Common myeloid progenitor, CD34-positive (primary cell): ENCODE measurements around the gene STK32C.

Source experiments
- CTCF ChIA-PET: fragments of 350-600 bp; sonication (Branson Sonifier 250); formaldehyde crosslinking; loops from one replicate; lab custom pipeline; 2021; ENCODE audit warnings: antibody characterized with exemption; lab: Charles Lee
- POLR2A ChIA-PET: fragments of 350-600 bp; sonication (Branson Sonifier 250); formaldehyde crosslinking; loops from one replicate; lab custom pipeline; 2021; ENCODE audit warnings: antibody characterized with exemption; lab: Charles Lee
- DNase-seq, 3 donors: peaks; one replicate each; pipeline versions ENCODE4 v3.0.0 to v3.0.0-alpha.2; 2013
- H3K27ac ChIP-seq, 2 experiments: 1 replicate in 1 of 2; 2 replicates in 1 of 2; pipeline ENCODE4 v1.7.0; 2013; ENCODE audit warnings: inconsistent platforms in 2 of 2, low read length in 2 of 2, mild to moderate bottlenecking in 2 of 2, low read depth in 1 of 2, moderate library complexity in 1 of 2; ENCODE audit not compliant: severe bottlenecking in 2 of 2, insufficient read depth in 1 of 2, poor library complexity in 1 of 2
- H3K27me3 ChIP-seq, 5 experiments: replicated peaks in 2 of 5; 1 replicate in 3 of 5; 2 replicates in 2 of 5; pipeline versions ENCODE4 v1.6.1 to v1.7.0; 2013; ENCODE audit warnings: low read length in 4 of 5, mild to moderate bottlenecking in 2 of 5, moderate library complexity in 2 of 5, inconsistent platforms in 1 of 5; ENCODE audit not compliant: insufficient read depth in 5 of 5, control insufficient read depth in 4 of 5
- H3K36me3 ChIP-seq, 4 experiments: 1 replicate in 2 of 4; 2 replicates in 2 of 4; pipeline versions ENCODE4 v1.6.1 to v1.7.0; 2013; ENCODE audit warnings: low read length in 3 of 4, control low read depth in 1 of 4, mild to moderate bottlenecking in 1 of 4; ENCODE audit not compliant: control insufficient read depth in 4 of 4, insufficient read depth in 4 of 4
- H3K4me1 ChIP-seq, 4 experiments: 1 replicate in 3 of 4; 2 replicates in 1 of 4; pipeline versions ENCODE4 v1.6.1 to v1.7.1; 2013; ENCODE audit warnings: low read length in 3 of 4, mild to moderate bottlenecking in 3 of 4, control low read depth in 1 of 4, inconsistent platforms in 1 of 4, moderate library complexity in 1 of 4; ENCODE audit not compliant: control insufficient read depth in 4 of 4, insufficient read depth in 4 of 4; ENCODE audit errors: control extremely low read depth in 1 of 4
- H3K4me3 ChIP-seq, 7 experiments: 1 replicate in 4 of 7; 2 replicates in 3 of 7; pipeline versions ENCODE4 v1.5.1 to v1.7.0; 2013; ENCODE audit warnings: mild to moderate bottlenecking in 7 of 7, low read length in 6 of 7, moderate library complexity in 6 of 7, inconsistent platforms in 2 of 7, low read depth in 2 of 7, control low read depth in 1 of 7; ENCODE audit not compliant: insufficient read depth in 4 of 7, control insufficient read depth in 1 of 7; ENCODE audit errors: extremely low read depth in 1 of 7
- H3K9me3 ChIP-seq, 5 experiments: 1 replicate in 4 of 5; 2 replicates in 1 of 5; pipeline versions ENCODE4 v1.6.1 to v1.7.1; 2013; ENCODE audit warnings: low read length in 4 of 5, mild to moderate bottlenecking in 2 of 5, inconsistent platforms in 1 of 5, low read depth in 1 of 5, moderate library complexity in 1 of 5; ENCODE audit not compliant: control insufficient read depth in 4 of 5, insufficient read depth in 2 of 5; ENCODE audit errors: control extremely low read depth in 1 of 5
- WGBS: methylation state at CpG from one replicate; pipeline ENCODE4 v1.1.5; 2013; ENCODE audit not compliant: insufficient coverage; 5-methylcytosine and 5-hydroxymethylcytosine counted together

STK32C gene

GRCh38 chr10:132258423-132258822 is 49.3 kb downstream of the STK32C start:
- CTCF ChIA-PET: interaction anchor here (1.5 kb wide), 1 partner anchor 42 kb away, joined by 4 read pairs; no protein-coding TSS in a partner anchor
- Histone ChIP-seq H3K27me3 (no peaks in the 10 kb centered on the region), H3K36me3 (no peaks in the 10 kb centered on the region), H3K9me3 (no peaks in the 10 kb centered on the region), H3K4me3 (no peak overlapping the region), H3K27ac (no peak overlapping the region), H3K4me1 (peaks cover 0 to 15% (median 8%) of the 10 kb centered on the region in 4 experiments)
- 95% methylated on average over 23 of the region's 23 CpGs for WGBS
- DNase-seq: no peak
- POLR2A ChIA-PET: no interaction called here

GRCh38 chr10:132257907-132258306 is 49.8 kb downstream of the STK32C start:
- Histone ChIP-seq H3K36me3 (no peaks in the 10 kb centered on the region), H3K27ac (no peak overlapping the region), H3K4me3 (no peak overlapping the region), H3K27me3 (no peaks in the 10 kb centered on the region), H3K9me3 (no peaks in the 10 kb centered on the region), H3K4me1 (peaks cover 0 to 15% (median 8%) of the 10 kb centered on the region in 4 experiments)
- 100% methylated on average over 5 of the region's 9 CpGs for WGBS
- CTCF ChIA-PET: interaction anchor here (1.5 kb wide), 1 partner anchor 43 kb away, joined by 4 read pairs; no protein-coding TSS in a partner anchor
- DNase-seq: no peak
- POLR2A ChIA-PET: no interaction called here

GRCh38 chr10:132257271-132257670 is 50.5 kb downstream of the STK32C start:
- peaks cover 0 to 15% (median 8%) of the 10 kb centered on the region in 4 experiments for H3K4me1 ChIP-seq
- H3K9me3 ChIP-seq: no peaks in the 10 kb centered on the region
- ChIA-PET CTCF (no interaction called here), POLR2A (no interaction called here)
- H3K36me3 ChIP-seq: no peaks in the 10 kb centered on the region
- H3K27ac ChIP-seq: no peak overlapping the region
- H3K4me3 ChIP-seq: no peak overlapping the region
- no peak for DNase-seq
- H3K27me3 ChIP-seq: no peaks in the 10 kb centered on the region
- 91% methylated on average over 7 of the region's 8 CpGs for WGBS

GRCh38 chr10:132256866-132257265 is 50.9 kb downstream of the STK32C start:
- Histone ChIP-seq H3K4me3 (no peak overlapping the region), H3K36me3 (no peaks in the 10 kb centered on the region), H3K27ac (no peak overlapping the region), H3K4me1 (peaks cover 0 to 15% (median 8%) of the 10 kb centered on the region in 4 experiments), H3K27me3 (no peaks in the 10 kb centered on the region), H3K9me3 (no peaks in the 10 kb centered on the region)
- ChIA-PET CTCF (no interaction called here), POLR2A (no interaction called here)
- WGBS: 96% methylated on average over 3 of the region's 5 CpGs
- DNase-seq: no peak

- POLR2A ChIA-PET: interaction anchor here (0.6 kb wide), 1 partner anchor 370 kb away, joined by 3 read pairs; no protein-coding TSS in a partner anchor
- H3K27me3 ChIP-seq: no peaks in the 10 kb centered on the region
- H3K27ac ChIP-seq: no peak overlapping the region
- no peaks in the 10 kb centered on the region for H3K36me3 ChIP-seq
- H3K4me3 ChIP-seq: no peak overlapping the region
- H3K9me3 ChIP-seq: no peaks in the 10 kb centered on the region
- CTCF ChIA-PET: no interaction called here
- WGBS: 81% methylated on average over 17 of the region's 23 CpGs
- peaks cover 0 to 15% (median 8%) of the 10 kb centered on the region in 4 experiments for H3K4me1 ChIP-seq
- no peak for DNase-seq
Measured at GRCh38 chr10:132255489-132256344, 52.0 kb downstream of the STK32C start.

- no peak overlapping the region for H3K4me3 ChIP-seq
- ChIA-PET CTCF (no interaction called here), POLR2A (interaction anchor here (0.6 kb wide), 1 partner anchor 36 kb away, joined by 3 read pairs; no protein-coding TSS in a partner anchor)
- H3K36me3 ChIP-seq: no peaks in the 10 kb centered on the region
- peaks cover 0 to 15% (median 8%) of the 10 kb centered on the region in 4 experiments for H3K4me1 ChIP-seq
- WGBS: 96% methylated on average over 12 of the region's 14 CpGs
- no peaks in the 10 kb centered on the region for H3K27me3 ChIP-seq
- H3K27ac ChIP-seq: no peak overlapping the region
- H3K9me3 ChIP-seq: no peaks in the 10 kb centered on the region
- DNase-seq: no peak
Measured at GRCh38 chr10:132254841-132255240, 52.9 kb downstream of the STK32C start.

- Histone ChIP-seq H3K4me1 (peaks cover 0 to 15% (median 9%) of the 10 kb centered on the region in 4 experiments), H3K4me3 (no peak overlapping the region), H3K27me3 (no peaks in the 10 kb centered on the region), H3K9me3 (no peaks in the 10 kb centered on the region), H3K36me3 (no peaks in the 10 kb centered on the region), H3K27ac (no peak overlapping the region)
- CTCF ChIA-PET: interaction anchor here (1.2 kb wide), 1 partner anchor 20 kb away, joined by 5 read pairs; no protein-coding TSS in a partner anchor
- no peak for DNase-seq
- 95% methylated on average over 14 of the region's 19 CpGs for WGBS
- POLR2A ChIA-PET: no interaction called here
Measured at GRCh38 chr10:132253092-132253687, 54.6 kb downstream of the STK32C start.
